ENCODE results near the gene MAB21L3. TPM values are rescaled to one million over a fixed set of nuclear protein-coding genes. Genes with fewer than 3 reads are reported as not detected.
A peak's percentile ranks its signal among the peaks of the same experiment; 100 is the strongest.

The MAB21L3 gene
- total RNA-seq, 2 experiments from 2014 or later = not detected

GRCh38 chr1:116164604-116165368 lies 53.6 kb downstream of the MAB21L3 start:
- H3K9me3 Mint-ChIP-seq = no peaks in the 10 kb centered on the region
- H3K27ac Mint-ChIP-seq = no peak overlapping the region
- ChIA-PET CTCF (interaction anchor here (1.5 to 1.9 kb wide), 2 partner anchors 26 to 321 kb away, joined by 4 to 15 read pairs; no protein-coding TSS in a partner anchor), POLR2A (interaction anchor here (0.7 kb wide), 1 partner anchor 13 kb away, joined by 3 read pairs; no protein-coding TSS in a partner anchor)
- DNase-seq = no peak
- no peaks in the 10 kb centered on the region for H3K36me3 Mint-ChIP-seq (ENCODE audit: low read depth)
- no peak overlapping the region for H3K4me3 Mint-ChIP-seq
- peaks cover 14% of the 10 kb centered on the region for H3K4me1 Mint-ChIP-seq
- H3K27me3 Mint-ChIP-seq = peaks cover 8% of the 10 kb centered on the region

- H3K4me1 Mint-ChIP-seq = peaks cover 14% of the 10 kb centered on the region
- peaks cover 5% of the 10 kb centered on the region for H3K27me3 Mint-ChIP-seq
- no peak overlapping the region for H3K4me3 Mint-ChIP-seq
- CTCF ChIA-PET = interaction anchor here (0.6 to 1.9 kb wide), 5 partner anchors 11 to 506 kb away, joined by 3 to 15 read pairs (median 4); no protein-coding TSS in a partner anchor
- POLR2A ChIA-PET = interaction anchor here (0.7 kb wide), 1 partner anchor 13 kb away, joined by 3 read pairs; no protein-coding TSS in a partner anchor
- H3K27ac Mint-ChIP-seq = no peak overlapping the region
- no peak for DNase-seq
- H3K9me3 Mint-ChIP-seq = no peaks in the 10 kb centered on the region
- no peaks in the 10 kb centered on the region for H3K36me3 Mint-ChIP-seq (ENCODE audit: low read depth)
Observed at GRCh38 chr1:116165572-116165971, 54.4 kb downstream of the MAB21L3 start.

GRCh38 chr1:116166011-116166571 lies 54.9 kb downstream of the MAB21L3 start:
- H3K9me3 Mint-ChIP-seq = no peaks in the 10 kb centered on the region
- no peak for DNase-seq
- POLR2A ChIA-PET = no interaction called here
- CTCF ChIA-PET = interaction anchor here (0.6 to 1.9 kb wide), 6 partner anchors 12 to 506 kb away, joined by 3 to 15 read pairs (median 4); no protein-coding TSS in a partner anchor
- H3K4me3 Mint-ChIP-seq = no peak overlapping the region
- H3K4me1 Mint-ChIP-seq = peaks cover 14% of the 10 kb centered on the region
- no peaks in the 10 kb centered on the region for H3K36me3 Mint-ChIP-seq (ENCODE audit: low read depth)
- H3K27ac Mint-ChIP-seq = no peak overlapping the region
- H3K27me3 Mint-ChIP-seq = peaks cover 5% of the 10 kb centered on the region

- CTCF ChIA-PET = interaction anchor here (0.9 to 1.9 kb wide), 4 partner anchors 13 to 77 kb away, joined by 3 to 15 read pairs (median 6); no protein-coding TSS in a partner anchor
- POLR2A ChIA-PET = no interaction called here
- Mint-ChIP-seq H3K36me3 (ENCODE audit: low read depth) (no peaks in the 10 kb centered on the region), H3K9me3 (no peaks in the 10 kb centered on the region), H3K27ac (no peak overlapping the region), H3K4me3 (no peak overlapping the region), H3K4me1 (peaks cover 14% of the 10 kb centered on the region), H3K27me3 (peaks cover 5% of the 10 kb centered on the region)
- DNase-seq = no peak
Observed at GRCh38 chr1:116166655-116167054, 55.5 kb downstream of the MAB21L3 start.

GRCh38 chr1:116167625-116168276 lies 56.6 kb downstream of the MAB21L3 start:
- Mint-ChIP-seq H3K27me3 (peaks cover 5% of the 10 kb centered on the region), H3K36me3 (ENCODE audit: low read depth) (no peaks in the 10 kb centered on the region), H3K4me1 (peaks cover 14% of the 10 kb centered on the region), H3K27ac (no peak overlapping the region), H3K4me3 (peak overlapping the region; percentile 61), H3K9me3 (no peaks in the 10 kb centered on the region)
- ChIA-PET POLR2A (no interaction called here), CTCF (interaction anchor here (1.0 to 3.0 kb wide), 7 partner anchors 9 to 428 kb away, joined by 3 to 9 read pairs (median 6); no protein-coding TSS in a partner anchor)
- DNase-seq = no peak

GRCh38 chr1:116168277-116169032 lies 57.3 kb downstream of the MAB21L3 start:
- Mint-ChIP-seq H3K9me3 (no peaks in the 10 kb centered on the region), H3K27ac (peak overlapping the region; percentile 27), H3K27me3 (peaks cover 5% of the 10 kb centered on the region), H3K36me3 (ENCODE audit: low read depth) (no peaks in the 10 kb centered on the region), H3K4me1 (peaks cover 14% of the 10 kb centered on the region), H3K4me3 (peak overlapping the region; percentile 46)
- CTCF ChIA-PET = interaction anchor here (0.6 to 3.0 kb wide), 13 partner anchors 9 to 428 kb away, joined by 3 to 9 read pairs (median 4); no protein-coding TSS in a partner anchor
- POLR2A ChIA-PET = no interaction called here
- peak; percentile 84 for DNase-seq

GRCh38 chr1:116169898-116170297 lies 58.7 kb downstream of the MAB21L3 start:
- H3K27ac Mint-ChIP-seq = no peak overlapping the region
- peaks cover 14% of the 10 kb centered on the region for H3K4me1 Mint-ChIP-seq
- CTCF ChIA-PET = interaction anchor here (2.6 to 3.0 kb wide), 2 partner anchors 11 to 19 kb away, joined by 7 to 9 read pairs; no protein-coding TSS in a partner anchor
- no peak overlapping the region for H3K4me3 Mint-ChIP-seq
- no peak for DNase-seq
- POLR2A ChIA-PET = no interaction called here
- H3K36me3 Mint-ChIP-seq (ENCODE audit: low read depth) = no peaks in the 10 kb centered on the region
- H3K9me3 Mint-ChIP-seq = no peaks in the 10 kb centered on the region
- peaks cover 5% of the 10 kb centered on the region for H3K27me3 Mint-ChIP-seq

- peaks cover 5% of the 10 kb centered on the region for H3K27me3 Mint-ChIP-seq
- CTCF ChIA-PET = interaction anchor here (1.2 kb wide), 1 partner anchor 314 kb away, joined by 3 read pairs; no protein-coding TSS in a partner anchor
- peaks cover 14% of the 10 kb centered on the region for H3K4me1 Mint-ChIP-seq
- no peak for DNase-seq
- no peak overlapping the region for H3K4me3 Mint-ChIP-seq
- H3K27ac Mint-ChIP-seq = no peak overlapping the region
- POLR2A ChIA-PET = no interaction called here
- H3K36me3 Mint-ChIP-seq (ENCODE audit: low read depth) = no peaks in the 10 kb centered on the region
- no peaks in the 10 kb centered on the region for H3K9me3 Mint-ChIP-seq
Observed at GRCh38 chr1:116170721-116171589, 59.8 kb downstream of the MAB21L3 start.

- peaks cover 7% of the 10 kb centered on the region for H3K27me3 Mint-ChIP-seq
- H3K9me3 Mint-ChIP-seq = no peaks in the 10 kb centered on the region
- no peak for DNase-seq
- POLR2A ChIA-PET = no interaction called here
- H3K27ac Mint-ChIP-seq = no peak overlapping the region
- CTCF ChIA-PET = no interaction called here
- H3K4me1 Mint-ChIP-seq = peaks cover 9% of the 10 kb centered on the region
- H3K4me3 Mint-ChIP-seq = no peak overlapping the region
- no peaks in the 10 kb centered on the region for H3K36me3 Mint-ChIP-seq (ENCODE audit: low read depth)
Observed at GRCh38 chr1:116172666-116173065, 61.5 kb downstream of the MAB21L3 start.

GRCh38 chr1:116175611-116176010 lies 64.4 kb downstream of the MAB21L3 start:
- no peak for DNase-seq
- Mint-ChIP-seq H3K27me3 (peaks cover 4% of the 10 kb centered on the region), H3K4me3 (no peak overlapping the region), H3K9me3 (no peaks in the 10 kb centered on the region), H3K36me3 (ENCODE audit: low read depth) (no peaks in the 10 kb centered on the region), H3K27ac (no peak overlapping the region), H3K4me1 (no peaks in the 10 kb centered on the region)
- ChIA-PET POLR2A (no interaction called here), CTCF (no interaction called here)

GRCh38 chr1:116176306-116176789 lies 65.1 kb downstream of the MAB21L3 start:
- Mint-ChIP-seq H3K4me3 (no peak overlapping the region), H3K9me3 (no peaks in the 10 kb centered on the region), H3K4me1 (no peaks in the 10 kb centered on the region), H3K36me3 (ENCODE audit: low read depth) (no peaks in the 10 kb centered on the region), H3K27ac (no peak overlapping the region), H3K27me3 (peaks cover 4% of the 10 kb centered on the region)
- CTCF ChIA-PET = interaction anchor here (0.7 kb wide), 1 partner anchor 925 kb away, joined by 6 read pairs; no protein-coding TSS in a partner anchor
- DNase-seq = no peak
- POLR2A ChIA-PET = no interaction called here

Data from activated CD4-positive, alpha-beta memory T cell treated with anti-CD3 and anti-CD28 coated beads, Interleukin-2, amount 10 ng/mL, durations not matched to agents 7 days and 5 days (primary cell).